Measurements from ENCODE around the gene SLC1A7. TPM values are rescaled to one million over a fixed set of nuclear protein-coding genes. Genes with fewer than 3 reads are reported as not detected.
A peak's percentile ranks its signal among the peaks of the same experiment; 100 is the strongest.

Gene SLC1A7
- total RNA-seq, 1 donor from 2014 or later, result 0.08 TPM

DNA sequence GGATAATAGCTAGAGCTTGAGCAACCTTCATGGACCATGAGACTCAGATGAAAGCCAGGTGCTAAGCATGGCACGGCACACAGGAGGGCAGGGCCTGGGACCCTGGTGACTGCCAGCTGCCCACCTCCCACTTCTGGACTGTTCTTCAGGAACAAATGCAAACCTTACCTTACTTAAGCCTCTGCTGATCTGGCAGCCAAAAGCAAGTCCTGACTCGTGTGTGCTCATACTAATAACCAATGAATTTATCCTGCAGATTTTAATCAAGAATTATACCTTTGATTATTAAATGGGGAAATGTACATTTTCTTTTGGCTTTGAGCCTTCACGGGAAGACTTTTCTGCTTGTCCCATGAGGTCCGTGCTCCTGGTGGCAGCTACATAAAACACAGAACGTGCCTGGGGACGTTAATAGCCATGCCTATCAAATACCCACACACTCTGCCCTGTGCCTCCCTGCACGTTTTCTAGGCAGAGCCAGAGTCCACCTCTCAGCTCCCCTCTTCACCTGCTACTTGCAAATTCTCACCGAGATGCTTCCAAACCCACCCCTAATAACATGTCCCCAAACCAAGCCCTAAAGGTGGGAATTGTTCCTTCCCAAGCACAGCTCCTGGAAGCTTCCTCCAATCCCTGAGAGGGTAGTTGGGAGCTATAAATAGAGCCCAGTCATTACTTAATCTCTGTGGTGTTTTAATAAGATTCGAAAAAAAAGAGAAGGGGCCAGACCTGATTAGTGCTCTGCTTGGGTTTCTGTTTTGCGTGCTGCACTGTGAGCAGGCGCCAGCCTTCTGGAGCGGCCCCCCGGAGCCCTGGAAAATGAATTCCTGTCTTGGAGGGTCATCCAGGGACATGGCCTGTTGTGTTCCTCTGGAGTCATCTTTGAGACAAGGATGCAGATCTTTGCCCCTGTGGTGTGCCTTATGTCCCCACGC, 33.5 kb downstream of the SLC1A7 start:
- DNase-seq, result no peak
- peak; percentile 52 for ATAC-seq (ENCODE audit: poor library complexity)
- intact Hi-C loops (cut with DNase I), result no loop called here

DNA sequence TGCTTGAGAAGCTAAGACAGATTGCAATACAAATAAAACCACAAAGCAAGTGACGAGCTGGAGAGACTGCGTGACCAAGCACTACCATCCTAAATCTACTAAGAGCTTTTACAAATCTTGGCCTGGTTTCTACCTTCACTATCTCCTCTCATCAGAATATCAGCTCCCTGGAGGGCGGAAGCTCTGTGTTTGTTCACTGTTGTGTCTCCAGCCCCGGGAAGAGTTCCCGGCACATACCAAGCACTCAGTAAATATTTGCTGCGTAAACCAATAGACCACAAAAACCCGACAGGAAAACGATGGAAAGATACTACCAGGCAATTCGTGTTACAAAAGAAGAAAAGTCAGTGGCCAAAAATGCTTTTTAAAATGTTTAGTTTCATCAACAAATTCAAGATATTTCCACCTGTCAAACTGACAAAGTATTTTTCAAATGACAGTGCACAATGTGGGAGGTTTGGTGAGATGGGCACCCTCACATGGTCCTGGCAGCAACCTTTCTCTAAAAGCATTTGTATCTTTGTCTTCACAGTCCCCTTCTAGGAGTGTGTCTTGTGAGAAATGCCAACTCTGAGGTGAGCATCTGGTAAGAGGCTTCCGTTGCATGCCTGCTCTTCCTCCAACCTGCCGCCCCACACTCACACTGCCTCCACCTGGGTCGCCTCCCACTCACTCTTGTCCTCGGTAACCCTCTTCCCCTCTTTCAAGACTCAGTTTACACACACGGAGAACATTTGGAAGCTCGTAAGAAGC, 34.7 kb downstream of the SLC1A7 start:
- no peak for DNase-seq

DNA sequence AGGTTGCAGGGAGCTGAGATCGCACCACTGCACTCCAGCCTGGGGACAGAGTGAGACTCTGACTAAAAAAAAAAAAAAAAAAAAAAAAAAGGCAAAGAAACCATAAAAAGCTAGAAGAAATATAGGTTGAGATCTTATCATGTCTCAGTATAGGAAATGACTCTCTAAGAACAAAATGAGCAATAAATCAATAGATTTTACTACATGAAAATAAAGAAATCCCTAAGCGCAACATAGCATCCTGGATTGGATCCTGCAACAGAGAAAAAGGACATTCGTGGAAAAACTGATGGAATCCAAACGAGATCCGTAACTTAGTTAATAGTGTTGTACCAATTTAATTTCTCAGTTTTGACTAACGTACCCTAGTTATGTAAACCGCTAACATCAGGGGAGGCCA, 35.3 kb downstream of the SLC1A7 start:
- no peak for DNase-seq
- intact Hi-C loops (cut with DNase I), result no loop called here
- no peak for ATAC-seq (ENCODE audit: poor library complexity)

More for the DNA sequence above, 34.7 kb downstream of the SLC1A7 start:
- no peak for ATAC-seq (ENCODE audit: poor library complexity)
- intact Hi-C loops (cut with DNase I), result no loop called here

DNA sequence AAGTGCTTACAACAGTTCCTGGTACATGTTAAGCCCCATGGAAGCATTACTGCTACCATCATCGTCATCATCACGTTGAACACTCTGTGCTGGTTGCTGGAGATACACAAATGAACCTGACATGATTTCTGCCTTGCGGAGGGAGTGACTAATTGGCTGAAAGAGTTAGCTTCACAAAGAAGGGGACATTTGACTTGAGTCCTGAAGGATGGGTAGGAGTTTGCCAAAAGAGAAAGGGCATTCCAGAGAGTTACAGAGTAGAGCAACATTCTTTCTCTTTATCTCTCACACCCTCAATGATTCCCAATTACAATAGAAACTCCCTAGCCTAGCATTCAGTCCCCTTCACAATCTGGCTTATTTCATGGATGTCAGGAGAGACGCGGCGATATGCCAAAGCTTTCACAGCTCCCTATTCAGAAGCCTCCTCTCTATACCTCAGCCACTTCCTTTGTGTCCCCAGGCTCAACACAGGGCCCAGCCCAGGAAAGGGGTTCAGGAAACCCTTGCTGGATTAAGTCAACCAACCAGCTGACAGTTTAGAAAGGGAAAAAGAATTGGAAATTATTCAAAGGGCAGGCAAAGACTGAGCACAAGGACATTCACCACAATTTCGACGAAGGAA, 38.0 kb downstream of the SLC1A7 start:
- DNase-seq (no peak), ATAC-seq (ENCODE audit: poor library complexity) (no peak)
- intact Hi-C loops (cut with DNase I), result no loop called here

DNA sequence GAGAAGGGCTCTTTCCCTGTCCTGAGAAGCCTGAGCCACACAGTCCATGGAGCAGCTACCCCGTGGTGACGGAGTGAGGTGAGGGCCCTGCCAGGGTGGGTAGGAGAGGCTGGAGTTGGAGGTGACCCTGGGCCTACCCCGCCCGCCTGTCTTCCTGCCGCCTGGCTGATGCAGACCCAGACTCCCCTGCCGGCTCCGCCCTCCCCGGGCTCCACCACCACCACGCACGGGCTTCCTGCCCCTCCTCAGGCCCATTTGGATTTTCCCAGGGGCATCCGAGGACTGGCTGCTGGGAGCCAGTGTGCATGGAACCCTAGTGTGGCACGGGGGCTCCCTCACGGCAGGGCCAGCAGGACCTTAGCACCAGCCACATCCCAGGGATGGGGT, 47.9 kb downstream of the SLC1A7 start:
- ATAC-seq (ENCODE audit: poor library complexity) (no peak), DNase-seq (no peak)
- intact Hi-C loops (cut with DNase I), result no loop called here

DNA sequence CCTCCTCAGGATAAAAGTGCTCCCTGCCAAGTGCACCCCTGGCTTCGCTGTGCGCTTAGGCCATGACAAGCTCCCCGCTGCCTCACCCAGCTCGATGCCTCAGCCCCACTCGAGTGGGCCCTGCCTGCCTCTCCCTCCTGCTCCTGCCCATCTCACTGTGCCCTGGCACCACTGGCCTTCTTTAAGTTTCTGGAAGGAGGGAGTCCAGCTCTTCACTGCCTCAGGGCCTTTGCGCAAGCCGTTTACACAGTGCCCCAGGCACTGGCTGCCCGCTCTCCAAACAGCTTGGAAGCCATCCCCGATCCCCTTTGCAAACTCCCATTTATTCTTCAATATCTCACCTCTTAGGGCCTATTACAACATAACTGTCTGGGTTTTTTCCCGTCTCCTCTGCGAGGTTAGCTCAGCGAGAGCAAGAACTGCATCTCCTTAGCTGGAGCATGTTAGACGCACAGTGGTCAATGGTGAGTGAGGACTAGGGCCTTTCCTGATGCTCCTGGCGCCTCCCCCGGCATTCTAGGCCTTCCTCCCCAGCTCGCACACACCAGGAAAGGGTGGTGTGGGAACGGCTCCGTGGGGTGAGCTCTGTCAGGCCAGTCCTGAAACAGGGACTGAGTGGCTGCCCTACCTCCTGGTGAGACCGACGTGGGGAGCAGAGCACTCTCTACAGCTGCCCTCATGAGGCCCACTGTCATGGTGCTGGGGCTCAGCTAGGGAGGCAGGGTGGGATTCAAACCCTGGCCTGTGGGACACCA, 48.5 kb downstream of the SLC1A7 start:
- intact Hi-C loops (cut with DNase I), result no loop called here
- no peak for ATAC-seq (ENCODE audit: poor library complexity)
- no peak for DNase-seq

DNA sequence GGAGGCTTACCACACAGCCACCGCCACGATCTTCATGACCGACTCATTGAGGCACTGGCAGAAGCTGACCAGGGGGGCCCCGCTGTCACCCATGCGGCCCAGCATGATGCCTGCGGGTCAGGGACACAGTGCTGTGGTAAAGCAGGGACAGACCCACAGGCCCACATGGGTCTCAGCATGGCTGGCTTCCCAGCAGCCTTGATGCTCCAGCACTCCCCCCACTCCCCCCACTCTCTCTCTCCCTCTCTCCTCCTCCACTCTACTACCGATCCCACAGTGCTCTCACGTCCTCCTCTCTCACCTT, 49.0 kb downstream of the SLC1A7 start:
- no peak for DNase-seq
- intact Hi-C loops (cut with DNase I), result no loop called here
- no peak for ATAC-seq (ENCODE audit: poor library complexity)

DNA sequence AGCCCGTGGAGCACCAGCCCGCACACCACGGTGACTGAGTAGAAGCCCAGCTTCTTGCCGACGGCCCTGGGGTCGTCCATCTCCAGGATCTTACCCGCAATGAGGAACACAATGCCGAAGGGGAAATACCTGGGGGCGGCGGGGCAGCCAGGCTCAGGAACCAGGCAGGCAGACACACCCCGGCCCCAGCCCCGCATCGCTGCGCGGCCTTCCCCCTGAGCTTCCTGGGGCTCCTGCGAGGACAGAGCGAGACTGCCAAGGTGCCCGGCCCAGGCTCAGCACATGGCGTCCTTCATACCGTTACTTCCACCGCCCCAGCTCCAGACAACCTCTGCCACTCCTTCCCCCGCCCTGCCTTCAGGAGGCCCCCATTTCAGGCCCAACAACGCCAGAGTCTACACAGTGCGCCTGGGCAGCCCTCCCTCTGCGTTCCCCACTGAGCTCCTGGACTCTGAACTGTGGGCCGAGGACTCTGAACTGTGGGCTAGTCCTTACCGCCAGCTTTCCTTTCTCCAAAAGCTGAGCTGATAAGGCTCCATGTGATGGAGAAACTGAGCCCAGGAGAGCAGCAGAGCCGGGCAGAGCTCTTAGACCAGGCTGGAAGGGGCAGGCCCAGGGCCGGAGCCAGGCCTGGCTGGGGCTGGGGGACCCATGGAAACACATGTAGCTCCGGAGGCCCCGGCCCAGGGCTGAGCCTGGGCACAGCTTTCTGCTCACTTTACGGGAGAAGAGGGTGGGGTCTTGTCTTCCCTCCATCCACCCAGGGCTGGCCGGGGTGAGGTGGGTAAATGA, 49.6 kb downstream of the SLC1A7 start:
- no peak for ATAC-seq (ENCODE audit: poor library complexity)
- intact Hi-C loops (cut with DNase I), result no loop called here
- DNase-seq, result no peak

DNA sequence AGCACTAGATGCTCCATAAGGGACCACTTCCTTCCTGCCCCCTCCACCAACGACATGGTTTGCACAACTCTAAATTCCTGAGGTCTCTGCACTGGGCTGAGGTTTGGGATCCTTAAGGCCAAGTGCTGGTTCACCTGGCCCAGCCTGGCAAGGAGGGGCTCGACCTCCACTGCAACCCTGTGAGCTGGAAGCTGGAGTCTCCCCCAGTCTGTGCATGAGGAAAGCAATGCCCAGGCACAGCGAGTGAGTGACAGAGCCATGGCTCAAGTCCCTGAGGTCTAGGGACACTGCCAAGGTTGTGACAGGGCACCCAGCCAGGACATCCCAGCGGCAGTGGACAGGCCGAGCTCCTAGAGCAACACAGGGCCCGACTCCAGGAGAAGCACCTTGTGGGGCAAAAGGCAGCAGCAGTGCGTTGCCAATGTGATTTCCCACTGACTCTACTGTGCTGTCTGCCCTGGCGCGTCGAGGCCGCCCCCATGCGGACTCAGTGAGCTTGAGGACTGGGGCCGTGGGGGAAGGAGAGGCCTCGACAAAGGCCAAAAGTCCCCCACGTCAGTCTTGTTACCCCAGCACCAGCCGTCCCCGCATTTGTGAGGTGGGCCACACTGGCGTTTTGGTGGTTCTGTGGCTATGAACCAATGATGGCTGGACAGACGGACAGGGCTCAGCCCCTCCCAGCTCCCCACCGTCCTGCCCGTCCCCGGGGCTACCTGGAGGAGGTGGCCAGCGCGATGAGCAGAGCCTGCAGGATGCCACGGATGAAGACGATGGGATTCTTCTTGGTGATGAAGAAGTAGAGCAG, 50.4 kb downstream of the SLC1A7 start:
- intact Hi-C loops (cut with DNase I), result no loop called here
- peak; percentile 86 for ATAC-seq (ENCODE audit: poor library complexity)

DNA sequence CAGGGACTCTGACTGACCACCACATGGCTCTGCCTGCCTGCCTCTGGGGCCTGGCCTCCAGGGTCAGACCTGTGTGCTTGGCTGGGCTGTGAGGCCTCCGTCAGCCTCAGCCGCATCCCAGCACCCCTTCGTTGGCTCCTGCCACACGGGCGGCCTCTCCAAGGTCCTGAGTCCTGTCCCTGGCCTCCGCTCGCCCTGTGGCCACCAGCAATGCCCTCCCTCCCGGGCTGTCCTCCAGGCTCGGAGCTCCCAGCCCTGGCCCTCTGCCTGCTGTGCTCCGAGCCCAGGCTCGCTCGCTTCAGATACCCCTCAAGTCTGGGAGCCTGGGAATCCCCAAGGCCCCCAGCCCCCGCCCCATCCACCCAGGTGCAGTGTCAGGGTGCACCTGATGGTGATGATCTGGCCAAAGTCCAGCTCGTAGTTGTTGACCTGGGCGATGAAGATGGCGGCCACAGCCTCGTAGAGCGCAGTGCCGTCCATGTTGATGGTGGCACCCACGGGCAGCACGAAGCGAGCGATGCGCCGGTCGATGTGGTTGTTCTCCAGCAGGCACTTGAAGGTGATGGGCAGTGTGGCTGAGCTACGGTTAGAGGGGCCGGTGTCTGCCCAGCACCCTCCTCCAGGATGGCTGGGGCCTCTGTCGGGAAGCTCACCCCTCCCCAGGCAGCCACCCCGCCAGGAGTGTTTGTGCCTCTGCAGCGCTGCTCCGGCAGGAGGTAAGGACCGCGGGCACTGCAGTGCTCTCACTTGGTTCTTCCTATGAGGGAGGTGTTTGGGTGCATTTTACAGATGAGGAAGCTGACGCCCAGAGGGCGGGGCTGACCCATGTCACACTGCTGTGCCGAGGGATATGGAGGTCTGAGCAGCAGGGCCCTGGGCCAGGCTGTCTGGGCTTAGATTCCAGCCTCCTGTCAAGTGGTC, 52.0 kb downstream of the SLC1A7 start:
- intact Hi-C loops (cut with DNase I), result no loop called here
- peak; percentile 62 for ATAC-seq (ENCODE audit: poor library complexity)
- peak; percentile 82 for DNase-seq

More for the DNA sequence above, 50.4 kb downstream of the SLC1A7 start:
- DNase-seq, result peak; percentile 83

DNA sequence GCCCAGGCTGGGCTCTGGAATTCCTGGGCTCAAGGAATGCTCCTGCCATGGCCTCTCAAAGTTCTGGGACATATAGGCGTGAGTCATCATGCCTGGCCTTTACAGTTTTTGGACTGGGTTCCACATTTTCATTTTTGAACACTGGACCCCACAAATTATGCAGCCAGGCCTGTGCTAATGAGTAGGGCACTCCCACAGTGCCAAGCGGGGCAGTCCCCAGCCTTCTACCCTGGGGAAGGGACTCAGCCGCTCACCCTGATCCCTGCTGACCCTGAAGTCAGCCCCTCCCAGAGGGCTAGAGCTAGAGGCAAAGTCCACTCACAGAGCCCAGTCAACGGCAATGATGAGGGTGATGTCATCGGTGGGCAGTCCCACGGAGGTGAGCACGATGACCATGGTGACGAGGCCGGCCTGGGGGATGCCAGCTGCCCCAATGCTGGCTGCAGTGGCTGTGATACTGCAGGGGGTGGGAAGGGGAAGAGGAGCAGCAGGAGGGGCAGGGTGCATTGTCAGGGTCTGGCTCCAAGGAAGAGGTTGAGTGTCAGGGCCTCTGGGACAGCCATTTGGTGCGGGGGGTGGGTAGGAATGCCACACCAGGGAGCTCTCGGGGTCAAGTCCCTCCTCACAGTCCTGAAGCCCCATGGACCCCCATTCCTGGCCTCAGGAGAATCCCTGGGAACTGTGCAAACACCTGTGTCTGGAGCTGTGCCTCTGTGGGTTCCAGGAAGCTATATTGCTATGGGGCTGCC, 52.8 kb downstream of the SLC1A7 start:
- intact Hi-C loops (cut with DNase I), result no loop called here
- no peak for DNase-seq
- ATAC-seq (ENCODE audit: poor library complexity), result no peak

DNA sequence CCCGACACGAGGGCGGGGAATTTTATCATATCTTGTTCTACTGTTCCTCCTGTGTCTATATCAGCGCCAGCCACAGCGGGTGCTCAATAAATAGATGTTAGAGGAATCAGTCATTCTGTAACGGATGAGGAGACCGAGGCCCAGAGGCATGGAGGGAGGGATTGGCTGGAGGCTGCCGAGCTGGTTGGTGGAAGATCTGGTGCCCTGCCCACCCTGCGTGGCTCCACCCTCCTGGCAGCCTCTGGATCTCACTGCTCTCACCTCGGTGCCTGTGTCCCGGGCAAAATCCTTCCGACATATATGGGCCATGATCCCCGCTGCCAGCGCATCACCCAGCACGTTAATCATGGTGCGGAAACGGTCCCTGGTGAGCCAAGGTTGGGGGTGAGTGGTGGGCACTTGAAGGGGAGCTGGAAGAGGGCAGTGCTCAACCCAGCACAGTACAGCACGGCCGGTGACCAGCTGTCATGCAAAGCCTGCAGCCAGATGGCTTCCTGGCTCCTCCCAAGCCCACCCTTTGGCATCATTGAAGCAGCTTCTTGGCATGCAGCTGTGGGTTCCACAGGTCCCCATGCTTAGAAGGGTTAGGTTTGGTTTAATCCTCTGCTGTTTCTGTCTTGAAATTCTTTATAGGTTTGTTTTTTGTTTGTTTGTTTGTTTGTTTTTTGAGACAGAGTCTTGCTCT, 53.7 kb downstream of the SLC1A7 start:
- no peak for ATAC-seq (ENCODE audit: poor library complexity)
- intact Hi-C loops (cut with DNase I), result no loop called here
- DNase-seq, result no peak

DNA sequence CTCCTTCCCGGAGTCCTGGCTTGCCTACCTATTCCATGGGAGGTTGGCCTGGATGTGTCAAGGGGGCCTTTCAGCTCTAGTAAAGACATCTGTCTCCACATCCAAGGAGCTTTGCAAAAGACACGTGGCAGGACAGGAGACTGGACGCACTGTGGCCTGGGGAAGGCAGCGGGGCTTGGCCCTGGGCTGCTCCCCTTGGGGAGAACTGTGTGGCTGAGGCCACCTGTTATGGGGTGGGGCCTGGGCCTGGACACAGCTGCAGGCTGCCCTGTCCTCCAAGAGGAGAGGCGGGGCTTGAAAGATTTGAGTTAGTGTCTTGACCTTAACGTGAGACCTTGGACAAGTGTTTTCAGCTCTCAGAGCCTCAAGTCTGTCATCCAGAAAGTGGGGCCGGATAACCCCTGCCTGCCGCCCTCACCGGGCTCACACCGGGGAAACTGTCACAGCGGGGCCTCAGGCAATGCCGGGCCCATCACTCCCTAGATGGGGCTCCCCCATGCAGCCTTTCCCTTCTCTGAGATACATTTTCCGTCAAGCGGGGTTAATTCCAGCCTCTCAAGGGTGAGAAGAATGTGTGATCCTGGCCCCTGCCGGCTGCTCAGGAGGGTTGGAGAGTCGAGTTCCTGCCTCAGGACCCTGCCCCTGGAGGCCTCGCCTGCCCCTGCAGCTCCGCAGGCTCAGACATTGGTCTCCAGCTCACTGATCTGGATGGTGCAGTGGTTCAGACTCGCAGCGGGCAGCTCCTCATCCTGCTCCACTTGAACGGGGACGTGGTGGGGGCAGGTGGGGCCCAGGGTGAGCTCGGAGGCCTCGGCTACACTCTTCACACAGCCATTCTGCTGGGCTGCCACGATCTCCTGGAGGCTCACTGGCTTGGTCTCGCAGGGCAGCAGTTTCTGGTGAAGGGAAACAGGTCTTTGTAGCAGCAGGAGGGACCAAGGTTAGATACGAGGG, 54.8 kb downstream of the SLC1A7 start:
- no peak for ATAC-seq (ENCODE audit: poor library complexity)

DNA sequence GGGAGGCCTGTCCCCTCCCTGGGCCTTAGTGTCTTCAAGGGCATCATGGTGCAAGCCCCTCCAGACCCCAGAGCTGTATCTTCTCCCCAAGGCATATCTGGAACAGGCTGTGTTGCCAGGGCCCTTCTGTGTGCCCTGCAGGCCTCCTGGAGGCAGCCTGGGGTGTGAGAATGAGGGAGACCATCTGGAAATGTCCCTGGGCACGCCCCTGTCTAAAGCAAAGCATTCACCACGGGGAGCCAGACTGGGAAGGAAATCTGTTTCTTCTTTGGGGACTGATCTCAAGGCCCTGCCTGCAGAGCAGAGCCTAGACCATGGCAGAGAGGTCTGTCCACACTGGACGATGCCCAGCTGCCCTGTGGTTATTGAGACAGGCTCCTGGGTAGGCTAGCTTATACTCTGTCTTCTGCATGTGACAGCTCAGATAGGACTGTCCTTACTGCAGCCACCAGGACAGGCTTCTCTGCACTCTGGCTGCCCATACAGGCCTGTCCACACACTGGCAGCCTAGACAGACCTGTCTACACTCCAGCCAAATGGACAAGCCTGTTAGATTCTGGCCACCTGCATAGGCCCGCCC, 55.9 kb downstream of the SLC1A7 start:
- no peak for ATAC-seq (ENCODE audit: poor library complexity)
- intact Hi-C loops (cut with DNase I), result no loop called here

More for the DNA sequence above, 54.8 kb downstream of the SLC1A7 start:
- intact Hi-C loops (cut with DNase I), result no loop called here
- no peak for DNase-seq

More for the DNA sequence above, 55.9 kb downstream of the SLC1A7 start:
- no peak for DNase-seq

All from Right ventricle myocardium superior (tissue), 1 donor.